Uterus (tissue), 4 donors: ENCODE measurements around the gene RNF5. TPM values are rescaled to one million over a fixed set of nuclear protein-coding genes. Genes with fewer than 3 reads are reported as not detected.

Experiments used
- DNase-seq, 2 donors: peaks; one replicate each; pipeline ENCODE4 v3.0.0-alpha.2; 2019 to 2020
- H3K27ac ChIP-seq, 2 donors: fragments of 200-600 bp; sonication (generic); 1 replicate in 1 of 2; 2 replicates in 1 of 2; pipeline ENCODE4 v1.5.1; 2016 to 2018
- H3K27me3 ChIP-seq, 2 donors: fragments of 200-600 bp; sonication (generic); one replicate each; pipeline ENCODE4 v1.5.1; 2018 to 2019; ENCODE audit warnings: control low read depth in 1 of 2
- H3K36me3 ChIP-seq, 2 donors: fragments of 200-600 bp; sonication (generic); one replicate each; pipeline ENCODE4 v1.5.1; 2019; ENCODE audit warnings: control low read depth in 1 of 2
- H3K4me1 ChIP-seq, 2 donors: fragments of 200-600 bp; sonication (generic); one replicate each; pipeline ENCODE4 v1.5.1; 2018 to 2019; ENCODE audit warnings: control low read depth in 1 of 2
- H3K4me3 ChIP-seq, 2 donors: fragments of 200-600 bp; sonication (generic); 1 replicate in 1 of 2; 2 replicates in 1 of 2; pipeline ENCODE4 v1.5.1; 2018 to 2019; ENCODE audit warnings: mild to moderate bottlenecking in 1 of 2
- H3K9me3 ChIP-seq, 2 donors: fragments of 200-600 bp; sonication (generic); one replicate each; pipeline ENCODE4 v1.5.1; 2019; ENCODE audit warnings: control low read depth in 1 of 2
- POLR2A ChIP-seq, 2 donors: fragments of 450-650 bp; IDR thresholded peaks; one replicate each; pipeline ENCODE4 v1.6.1; 2016; ENCODE audit warnings: antibody characterized with exemption in 2 of 2, mild to moderate bottlenecking in 1 of 2, moderate library complexity in 1 of 2
- intact Hi-C: fragments of 100-400 bp; cut with DNase I; formaldehyde crosslinking; loops from one replicate; pipeline ENCODE4 v1.15.1; 2023; ENCODE audit warnings: low total_unique reads
- total RNA-seq, 4 donors: library from RNA; depleted of rRNA in 3 of 4; stranded (reverse); fragments of >200 nt in 3 of 4; gene quantifications; one replicate each; pipeline versions ENCODE4 v1.1.0 to v1.2.4, GENCODE V29; 2014 to 2023
- TF ChIP-seq, protein P1 (sequence below), 4 experiments: fragments of 200-600 bp in 2 of 4; fragments of 450-650 bp in 2 of 4; sonication (generic) in 2 of 4; IDR thresholded peaks; one replicate each; pipeline ENCODE4 v1.5.1; 2016 to 2019; ENCODE audit warnings: antibody characterized with exemption in 4 of 4, mild to moderate bottlenecking in 2 of 4, moderate library complexity in 1 of 4
- donor health status: DM: yes; HTN: yes; CAD: no.

RNF5 gene
- total RNA-seq, 4 donors from 2014 or later: 45.6 to 84.7 (median 56.3) TPM

DNA sequence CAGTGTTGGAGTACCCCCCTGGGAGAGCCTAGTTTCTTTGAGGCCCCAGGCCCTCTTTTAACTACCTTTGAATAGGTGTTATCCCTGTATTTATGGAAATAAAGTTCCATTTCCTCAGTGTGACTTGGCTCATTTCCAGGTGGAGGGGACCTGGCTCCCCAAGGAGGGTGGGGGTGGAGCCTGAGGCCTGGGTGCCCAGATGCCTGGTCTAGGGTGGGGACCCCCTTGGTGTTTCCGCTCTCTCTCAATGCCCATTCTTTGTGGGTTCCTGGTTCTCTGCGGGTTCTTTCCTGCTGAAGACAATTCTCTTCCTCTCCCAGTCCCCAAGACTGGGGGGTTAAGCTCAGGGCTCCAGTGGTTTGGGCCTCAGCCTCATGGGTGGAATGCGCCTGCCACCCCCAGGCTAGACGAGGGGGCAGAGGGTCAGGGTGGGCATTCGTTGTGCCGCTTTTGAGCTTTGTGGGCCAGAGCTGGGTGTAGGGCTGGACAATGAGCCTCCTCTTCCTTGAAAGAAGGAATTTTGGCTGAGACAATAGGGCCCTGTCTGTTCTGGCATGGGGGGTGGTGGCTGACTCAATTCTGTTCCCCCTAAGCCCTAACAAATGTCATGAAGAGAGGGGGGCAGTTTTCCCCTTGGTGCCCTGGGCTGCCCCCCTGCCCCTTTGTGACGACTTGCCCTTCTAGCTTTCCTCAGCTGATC, 14.5 kb upstream of the RNF5 start:
- no peak for DNase-seq
- Histone ChIP-seq H3K36me3 (no peaks in the 10 kb centered on the region), H3K27me3 (no peaks in the 10 kb centered on the region), H3K4me1 (no peaks in the 10 kb centered on the region), H3K27ac (peak overlapping the region; percentile 18 to 23), H3K9me3 (no peaks in the 10 kb centered on the region), H3K4me3 (no peak overlapping the region)
- TF ChIP-seq, protein P1, sequence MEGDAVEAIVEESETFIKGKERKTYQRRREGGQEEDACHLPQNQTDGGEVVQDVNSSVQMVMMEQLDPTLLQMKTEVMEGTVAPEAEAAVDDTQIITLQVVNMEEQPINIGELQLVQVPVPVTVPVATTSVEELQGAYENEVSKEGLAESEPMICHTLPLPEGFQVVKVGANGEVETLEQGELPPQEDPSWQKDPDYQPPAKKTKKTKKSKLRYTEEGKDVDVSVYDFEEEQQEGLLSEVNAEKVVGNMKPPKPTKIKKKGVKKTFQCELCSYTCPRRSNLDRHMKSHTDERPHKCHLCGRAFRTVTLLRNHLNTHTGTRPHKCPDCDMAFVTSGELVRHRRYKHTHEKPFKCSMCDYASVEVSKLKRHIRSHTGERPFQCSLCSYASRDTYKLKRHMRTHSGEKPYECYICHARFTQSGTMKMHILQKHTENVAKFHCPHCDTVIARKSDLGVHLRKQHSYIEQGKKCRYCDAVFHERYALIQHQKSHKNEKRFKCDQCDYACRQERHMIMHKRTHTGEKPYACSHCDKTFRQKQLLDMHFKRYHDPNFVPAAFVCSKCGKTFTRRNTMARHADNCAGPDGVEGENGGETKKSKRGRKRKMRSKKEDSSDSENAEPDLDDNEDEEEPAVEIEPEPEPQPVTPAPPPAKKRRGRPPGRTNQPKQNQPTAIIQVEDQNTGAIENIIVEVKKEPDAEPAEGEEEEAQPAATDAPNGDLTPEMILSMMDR (IDR thresholded peaks at IDR 0.05): no peak
- TF ChIP-seq POLR2A (IDR thresholded peaks at IDR 0.05): no peak
- intact Hi-C loops: no loop called here

DNA sequence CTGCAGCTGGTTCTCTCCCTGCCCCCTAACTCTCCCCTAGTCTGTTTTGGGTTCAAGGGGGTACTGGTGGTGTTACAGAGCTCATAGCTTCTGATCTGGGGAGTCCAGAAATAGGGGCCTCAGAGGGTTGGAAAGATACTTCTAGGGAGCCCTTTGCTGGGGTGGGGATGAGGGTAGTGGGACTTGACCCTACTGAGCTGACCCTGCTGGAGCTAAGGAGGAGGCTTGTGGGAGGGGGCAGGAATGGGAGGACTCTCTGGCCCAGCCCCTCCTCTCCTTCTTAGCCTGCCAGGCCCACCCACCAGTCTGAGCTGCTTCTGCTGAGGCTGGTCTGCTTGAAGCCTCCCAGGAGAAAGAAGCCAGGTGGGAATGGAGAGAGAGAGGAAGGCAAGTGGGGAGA, 13.9 kb upstream of the RNF5 start, which contains the start of gene EGFL8:
TSS of gene EGFL8 (plus strand) at position 301 of the 400 bp plus-strand sequence. CDS start 1,571 bp downstream, outside the sequence.
- no peaks in the 10 kb centered on the region for H3K36me3 ChIP-seq
- H3K4me1 ChIP-seq: no peaks in the 10 kb centered on the region
- TF ChIP-seq, protein P1 (IDR thresholded peaks at IDR 0.05): no peak
- TF ChIP-seq POLR2A (IDR thresholded peaks at IDR 0.05): no peak
- DNase-seq: no peak
- H3K27me3 ChIP-seq: no peaks in the 10 kb centered on the region
- H3K9me3 ChIP-seq: no peaks in the 10 kb centered on the region
- no peak within 1 kb of the TSS for H3K4me3 ChIP-seq
- peak within 1 kb of the TSS; percentile 18 to 23 for H3K27ac ChIP-seq
- intact Hi-C loops: no loop called here

DNA sequence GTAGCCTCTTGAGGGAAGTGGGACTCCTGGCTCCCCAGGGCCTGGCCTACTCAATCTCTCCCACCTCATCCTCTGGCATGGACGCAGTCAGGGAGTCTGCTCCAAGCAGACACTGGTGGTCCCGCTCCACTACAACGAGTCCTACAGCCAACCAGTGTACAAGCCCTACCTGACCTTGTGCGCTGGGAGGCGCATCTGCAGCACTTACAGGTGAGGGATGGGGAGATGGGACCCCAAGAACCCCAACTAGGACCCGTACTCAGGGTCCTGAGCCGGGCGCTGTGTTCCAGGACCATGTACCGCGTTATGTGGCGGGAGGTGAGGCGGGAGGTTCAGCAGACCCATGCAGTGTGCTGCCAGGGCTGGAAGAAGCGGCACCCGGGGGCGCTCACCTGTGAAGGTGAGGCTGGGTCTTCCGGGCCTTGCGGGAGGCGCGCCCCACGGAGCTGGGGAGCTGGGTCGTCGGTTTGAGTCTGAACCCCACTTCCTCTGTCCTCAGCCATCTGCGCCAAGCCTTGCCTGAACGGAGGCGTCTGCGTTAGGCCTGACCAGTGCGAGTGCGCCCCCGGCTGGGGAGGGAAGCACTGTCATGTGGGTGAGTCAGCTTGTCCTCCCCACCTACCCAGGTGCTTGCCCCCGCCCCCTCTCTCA, 11.7 kb upstream of the RNF5 start:
- no peak for TF ChIP-seq POLR2A (IDR thresholded peaks at IDR 0.05)
- TF ChIP-seq, protein P1 (IDR thresholded peaks at IDR 0.05): no peak
- Histone ChIP-seq H3K4me1 (no peaks in the 10 kb centered on the region), H3K4me3 (no peak overlapping the region), H3K9me3 (no peaks in the 10 kb centered on the region), H3K27me3 (no peaks in the 10 kb centered on the region), H3K27ac (no peak overlapping the region), H3K36me3 (no peaks in the 10 kb centered on the region)
- intact Hi-C loops: no loop called here
- no peak for DNase-seq

DNA sequence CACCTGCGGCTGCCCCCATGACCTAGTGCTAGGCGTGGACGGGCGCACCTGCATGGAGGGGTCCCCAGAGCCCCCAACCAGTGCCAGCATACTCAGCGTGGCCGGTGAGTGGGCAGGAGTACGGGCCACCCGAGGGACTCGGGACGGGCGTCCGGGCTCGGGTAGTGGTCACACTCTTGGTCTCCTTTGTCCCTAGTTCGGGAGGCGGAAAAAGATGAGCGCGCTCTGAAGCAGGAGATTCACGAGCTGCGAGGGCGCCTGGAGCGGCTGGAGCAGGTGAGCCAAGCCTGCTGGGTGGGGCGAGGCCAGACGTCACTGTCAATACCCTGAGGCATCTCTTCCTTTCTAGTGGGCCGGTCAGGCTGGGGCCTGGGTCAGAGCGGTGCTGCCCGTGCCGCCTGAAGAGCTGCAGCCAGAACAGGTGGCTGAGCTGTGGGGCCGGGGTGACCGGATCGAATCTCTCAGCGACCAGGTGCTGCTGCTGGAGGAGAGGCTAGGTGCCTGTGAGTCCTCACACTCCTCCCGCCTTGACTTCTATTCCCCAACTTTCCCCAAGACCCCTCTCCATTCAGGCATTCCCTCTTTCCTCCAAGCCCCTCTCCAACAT, 10.9 kb upstream of the RNF5 start:
- TF ChIP-seq POLR2A (IDR thresholded peaks at IDR 0.05): no peak
- TF ChIP-seq, protein P1 (IDR thresholded peaks at IDR 0.05): no peak
- no peaks in the 10 kb centered on the region for H3K36me3 ChIP-seq
- H3K27ac ChIP-seq: no peak overlapping the region
- H3K27me3 ChIP-seq: no peaks in the 10 kb centered on the region
- no peak for DNase-seq
- intact Hi-C loops: no loop called here
- H3K9me3 ChIP-seq: no peaks in the 10 kb centered on the region
- no peak overlapping the region for H3K4me3 ChIP-seq
- H3K4me1 ChIP-seq: no peaks in the 10 kb centered on the region

DNA sequence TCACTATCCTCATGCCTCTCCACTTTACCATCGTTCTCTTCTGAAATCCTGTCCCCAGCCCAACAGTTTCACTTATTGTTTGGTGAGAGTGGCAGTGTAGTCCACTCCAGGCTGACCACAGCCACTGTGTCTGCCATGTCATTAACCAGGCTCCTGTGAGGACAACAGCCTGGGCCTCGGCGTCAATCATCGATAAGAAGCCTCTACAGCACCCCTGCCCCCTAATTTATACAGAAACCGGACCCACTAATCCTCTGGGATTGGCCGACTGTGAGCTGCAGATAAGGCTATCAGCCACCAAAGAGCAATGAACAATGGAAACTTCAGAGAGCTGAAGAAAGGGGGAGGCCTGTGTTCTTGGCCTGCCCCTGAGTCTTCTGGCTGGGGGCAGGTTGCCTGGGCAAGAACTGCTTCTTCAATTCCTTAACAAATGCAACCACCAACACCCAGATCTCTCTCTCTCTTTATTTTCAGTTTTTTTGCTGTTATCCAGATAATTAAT, 10.4 kb upstream of the RNF5 start:
- no peak for DNase-seq
- Histone ChIP-seq H3K27ac (no peak overlapping the region), H3K27me3 (no peaks in the 10 kb centered on the region), H3K4me1 (no peaks in the 10 kb centered on the region), H3K9me3 (no peaks in the 10 kb centered on the region), H3K36me3 (no peaks in the 10 kb centered on the region), H3K4me3 (no peak overlapping the region)
- intact Hi-C loops: no loop called here
- no peak for TF ChIP-seq POLR2A (IDR thresholded peaks at IDR 0.05)
- TF ChIP-seq, protein P1 (IDR thresholded peaks at IDR 0.05): no peak
